SK-N-SH (cell line): Measurements from ENCODE around the gene SLC6A11. TPM values are rescaled to one million over a fixed set of nuclear protein-coding genes. Genes with fewer than 3 reads are reported as not detected.

Experiments used
- CTCF ChIA-PET: fragments of 300-600, 350-600 bp; formaldehyde crosslinking; extraction: SDS; loops from one replicate; lab custom pipeline; 2021; lab: Yijun Ruan, JAX
- POLR2A ChIA-PET: fragments of 350-600 bp; sonication (Branson Sonifier 250); formaldehyde crosslinking; extraction: SDS; loops from one replicate; lab custom pipeline; 2020; ENCODE audit warnings: antibody characterized with exemption, inconsistent platforms; lab: Yijun Ruan, JAX
- DNase-seq: peaks from one replicate; pipeline ENCODE4 v3.0.0; 2012
- H2AFZ ChIP-seq: fragments of 200-600 bp; sonication (generic); 2 replicates; pipeline ENCODE4 v1.8.1; 2016; ENCODE audit warnings: antibody characterized with exemption, mild to moderate bottlenecking, low read depth
- H3F3A ChIP-seq: fragments of 200-600 bp; sonication (generic); replicated peaks from 2 replicates; pipeline ENCODE3; 2016; ENCODE audit warnings: antibody characterized with exemption, mild to moderate bottlenecking; ENCODE audit not compliant: insufficient read depth
- H3K27ac ChIP-seq, 2 experiments: fragments of 200-500 bp in 1 of 2; fragments of 200-600 bp in 1 of 2; sonication (Bioruptor generic) in 1 of 2; sonication (generic), shearing (Covaris generic) in 1 of 2; 2 replicates each; pipeline versions ENCODE4 v1.5.1 to v1.6.1; 2014 to 2016; ENCODE audit warnings: low read depth in 2 of 2, inconsistent platforms in 1 of 2, low read length in 1 of 2, mild to moderate bottlenecking in 1 of 2, mixed read lengths in 1 of 2
- H3K27me3 ChIP-seq: fragments of 200-600 bp; sonication (generic), shearing (Covaris generic); 2 replicates; pipeline ENCODE4 v1.6.1; 2016; ENCODE audit warnings: mixed run types; ENCODE audit not compliant: insufficient read depth
- H3K36me3 ChIP-seq, 2 experiments: fragments of 200-500 bp in 1 of 2; fragments of 200-600 bp in 1 of 2; sonication (Bioruptor generic) in 1 of 2; sonication (generic) in 1 of 2; replicated peaks in 1 of 2; 2 replicates each; pipeline versions ENCODE3 to v1.5.1; 2014 to 2016; ENCODE audit warnings: low read length in 1 of 2, mild to moderate bottlenecking in 1 of 2; ENCODE audit not compliant: insufficient read depth in 2 of 2, control insufficient read depth in 1 of 2
- H3K4me1 ChIP-seq, 2 experiments: fragments of 200-500 bp in 1 of 2; fragments of 200-600 bp in 1 of 2; sonication (Bioruptor generic) in 1 of 2; sonication (generic), shearing (Covaris generic) in 1 of 2; 2 replicates each; pipeline versions ENCODE4 v1.5.1 to v1.6.1; 2014 to 2016; ENCODE audit warnings: low read depth in 1 of 2, low read length in 1 of 2, mixed run types in 1 of 2; ENCODE audit not compliant: insufficient read depth in 2 of 2, control insufficient read depth in 1 of 2
- H3K4me2 ChIP-seq: fragments of 200-600 bp; sonication (generic), shearing (Covaris generic); 2 replicates; pipeline ENCODE4 v1.6.1; 2017; ENCODE audit warnings: mixed run types
- H3K4me3 ChIP-seq, 2 experiments: fragments of 200-500 bp in 1 of 2; fragments of 200-600 bp in 1 of 2; sonication (Bioruptor generic) in 1 of 2; sonication (generic), shearing (Covaris generic) in 1 of 2; 2 replicates each; pipeline versions ENCODE4 v1.5.1 to v1.8.1; 2014 to 2016; ENCODE audit warnings: low read depth in 2 of 2, inconsistent platforms in 1 of 2, low read length in 1 of 2, mild to moderate bottlenecking in 1 of 2, mixed read lengths in 1 of 2, moderate library complexity in 1 of 2
- H3K79me2 ChIP-seq: fragments of 200-600 bp; sonication (generic); 2 replicates; pipeline ENCODE4 v1.8.1; 2017; ENCODE audit warnings: mild to moderate bottlenecking; ENCODE audit not compliant: insufficient read depth
- H3K9ac ChIP-seq: fragments of 200-600 bp; sonication (generic); 2 replicates; pipeline ENCODE4 v1.6.1; 2017; ENCODE audit warnings: mixed run types
- H3K9me2 ChIP-seq: fragments of 200-600 bp; sonication (generic); 2 replicates; pipeline ENCODE4 v1.6.1; 2017; ENCODE audit warnings: mixed run types
- H3K9me3 ChIP-seq: fragments of 200-600 bp; sonication (generic); 2 replicates; pipeline ENCODE4 v1.6.1; 2017; ENCODE audit warnings: mixed run types, mild to moderate bottlenecking, moderate library complexity
- H4K20me1 ChIP-seq: fragments of 200-600 bp; sonication (generic); 2 replicates; pipeline ENCODE4 v1.6.1; 2017; ENCODE audit warnings: mild to moderate bottlenecking, mixed run types; ENCODE audit not compliant: insufficient read depth
- CHD2 ChIP-seq: fragments of 150-350 bp; IDR thresholded peaks from 2 replicates; pipeline ENCODE4 v1.6.1; 2018; ENCODE audit warnings: low read length; ENCODE audit not compliant: partially characterized antibody
- ELF1 ChIP-seq: IDR thresholded peaks from 2 replicates; pipeline ENCODE4 v1.4.0; 2012
- FOXJ3 ChIP-seq: sonication (generic); formaldehyde crosslinking; IDR thresholded peaks from 2 replicates; pipeline ENCODE4 v1.5.1; 2020; ENCODE audit warnings: mild to moderate bottlenecking, missing genetic modification reagents
- FOXM1 ChIP-seq: IDR thresholded peaks from 2 replicates; pipeline ENCODE4 v1.4.0; 2012; ENCODE audit warnings: low read depth, mild to moderate bottlenecking
- GABPA ChIP-seq: IDR thresholded peaks from 2 replicates; pipeline ENCODE4 v1.4.0; 2012; ENCODE audit warnings: low read depth, mild to moderate bottlenecking
- GATA2 ChIP-seq: sonication (generic); formaldehyde crosslinking; IDR thresholded peaks from 2 replicates; pipeline ENCODE4 v1.5.0; 2020; ENCODE audit warnings: mild to moderate bottlenecking, missing genetic modification reagents
- RAD21 ChIP-seq: IDR thresholded peaks from 2 replicates; pipeline ENCODE4 v1.6.1; 2012; ENCODE audit warnings: mild to moderate bottlenecking, low read length
- RCOR1 ChIP-seq: fragments of 150-350 bp; IDR thresholded peaks from 2 replicates; pipeline ENCODE4 v1.6.1; 2017; ENCODE audit warnings: antibody characterized with exemption, low read length
- RXRA ChIP-seq: IDR thresholded peaks from 2 replicates; pipeline ENCODE4 v1.4.0; 2012; ENCODE audit warnings: low read depth, mild to moderate bottlenecking, borderline replicate concordance
- TAF1 ChIP-seq: IDR thresholded peaks from 2 replicates; pipeline ENCODE4 v1.6.1; 2012; ENCODE audit warnings: low read depth, mild to moderate bottlenecking, low read length, moderate library complexity, borderline replicate concordance
- TCF12 ChIP-seq: IDR thresholded peaks from 2 replicates; pipeline ENCODE4 v1.4.0; 2012
- USF1 ChIP-seq: IDR thresholded peaks from 2 replicates; pipeline ENCODE4 v1.4.0; 2012; ENCODE audit warnings: low read depth, borderline replicate concordance
- YY1 ChIP-seq: IDR thresholded peaks from 2 replicates; pipeline ENCODE4 v1.4.0; 2012; ENCODE audit warnings: low read depth, mild to moderate bottlenecking
- WGBS: methylation state at CpG from one replicate; pipeline ENCODE4 v1.1.6; 2017; ENCODE audit warnings: low lambda C conversion rate; 5-methylcytosine and 5-hydroxymethylcytosine counted together
- polyA plus RNA-seq, 3 experiments: library from polyadenylated mRNA; depleted of rRNA; stranded (reverse); fragments of >200 nt; gene quantifications; 2 replicates each; pipeline ENCODE4 v1.2.3, GENCODE V29; 2012
- TF ChIP-seq, protein P1 (sequence below): IDR thresholded peaks from 2 replicates; pipeline ENCODE4 v1.6.1; 2012; ENCODE audit warnings: mild to moderate bottlenecking, low read depth, low read length, moderate library complexity
- TF ChIP-seq, protein P2 (sequence below): IDR thresholded peaks from 2 replicates; pipeline ENCODE4 v1.4.0; 2012; ENCODE audit warnings: low read depth
- TF ChIP-seq, protein P3 (sequence below): fragments of 150-350 bp; IDR thresholded peaks from 2 replicates; pipeline ENCODE4 v1.6.1; 2016; ENCODE audit warnings: mild to moderate bottlenecking, low read depth, low read length

SLC6A11 gene
- polyA plus RNA-seq, 1 of the 3 experiments (the other 2 are of a cell fraction), result 0.03 TPM

DNA sequence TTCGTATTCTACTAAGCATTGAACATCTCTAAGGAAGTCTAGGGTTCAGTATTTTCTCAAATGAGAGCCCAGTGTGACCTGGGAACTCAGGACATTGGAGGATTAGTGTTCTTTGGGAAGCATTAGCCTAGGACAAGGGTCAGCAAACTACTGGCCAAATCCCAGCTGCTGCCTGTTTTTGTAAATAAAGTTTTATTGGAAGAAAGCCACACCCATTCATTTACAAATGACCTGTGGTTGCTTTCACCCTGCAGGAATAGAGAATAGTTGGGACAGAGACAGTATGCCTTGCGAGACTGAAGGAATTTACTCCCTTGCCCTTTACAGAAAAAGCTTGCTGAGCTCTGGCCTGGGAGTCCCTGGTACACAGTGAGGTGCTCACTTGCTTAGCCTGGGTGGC lies 20.6 kb downstream of the SLC6A11 start (continued):
- TF ChIP-seq, protein P1, sequence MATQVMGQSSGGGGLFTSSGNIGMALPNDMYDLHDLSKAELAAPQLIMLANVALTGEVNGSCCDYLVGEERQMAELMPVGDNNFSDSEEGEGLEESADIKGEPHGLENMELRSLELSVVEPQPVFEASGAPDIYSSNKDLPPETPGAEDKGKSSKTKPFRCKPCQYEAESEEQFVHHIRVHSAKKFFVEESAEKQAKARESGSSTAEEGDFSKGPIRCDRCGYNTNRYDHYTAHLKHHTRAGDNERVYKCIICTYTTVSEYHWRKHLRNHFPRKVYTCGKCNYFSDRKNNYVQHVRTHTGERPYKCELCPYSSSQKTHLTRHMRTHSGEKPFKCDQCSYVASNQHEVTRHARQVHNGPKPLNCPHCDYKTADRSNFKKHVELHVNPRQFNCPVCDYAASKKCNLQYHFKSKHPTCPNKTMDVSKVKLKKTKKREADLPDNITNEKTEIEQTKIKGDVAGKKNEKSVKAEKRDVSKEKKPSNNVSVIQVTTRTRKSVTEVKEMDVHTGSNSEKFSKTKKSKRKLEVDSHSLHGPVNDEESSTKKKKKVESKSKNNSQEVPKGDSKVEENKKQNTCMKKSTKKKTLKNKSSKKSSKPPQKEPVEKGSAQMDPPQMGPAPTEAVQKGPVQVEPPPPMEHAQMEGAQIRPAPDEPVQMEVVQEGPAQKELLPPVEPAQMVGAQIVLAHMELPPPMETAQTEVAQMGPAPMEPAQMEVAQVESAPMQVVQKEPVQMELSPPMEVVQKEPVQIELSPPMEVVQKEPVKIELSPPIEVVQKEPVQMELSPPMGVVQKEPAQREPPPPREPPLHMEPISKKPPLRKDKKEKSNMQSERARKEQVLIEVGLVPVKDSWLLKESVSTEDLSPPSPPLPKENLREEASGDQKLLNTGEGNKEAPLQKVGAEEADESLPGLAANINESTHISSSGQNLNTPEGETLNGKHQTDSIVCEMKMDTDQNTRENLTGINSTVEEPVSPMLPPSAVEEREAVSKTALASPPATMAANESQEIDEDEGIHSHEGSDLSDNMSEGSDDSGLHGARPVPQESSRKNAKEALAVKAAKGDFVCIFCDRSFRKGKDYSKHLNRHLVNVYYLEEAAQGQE, result no peak
- TF ChIP-seq ELF1 (no peak), GABPA (no peak), RXRA (no peak), RAD21 (no peak), FOXJ3 (CRISPR knock-in tag) (no peak), YY1 (no peak), CHD2 (no peak)
- TF ChIP-seq, protein P2, sequence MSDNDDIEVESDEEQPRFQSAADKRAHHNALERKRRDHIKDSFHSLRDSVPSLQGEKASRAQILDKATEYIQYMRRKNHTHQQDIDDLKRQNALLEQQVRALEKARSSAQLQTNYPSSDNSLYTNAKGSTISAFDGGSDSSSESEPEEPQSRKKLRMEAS, result no peak
- TF ChIP-seq, protein P3, sequence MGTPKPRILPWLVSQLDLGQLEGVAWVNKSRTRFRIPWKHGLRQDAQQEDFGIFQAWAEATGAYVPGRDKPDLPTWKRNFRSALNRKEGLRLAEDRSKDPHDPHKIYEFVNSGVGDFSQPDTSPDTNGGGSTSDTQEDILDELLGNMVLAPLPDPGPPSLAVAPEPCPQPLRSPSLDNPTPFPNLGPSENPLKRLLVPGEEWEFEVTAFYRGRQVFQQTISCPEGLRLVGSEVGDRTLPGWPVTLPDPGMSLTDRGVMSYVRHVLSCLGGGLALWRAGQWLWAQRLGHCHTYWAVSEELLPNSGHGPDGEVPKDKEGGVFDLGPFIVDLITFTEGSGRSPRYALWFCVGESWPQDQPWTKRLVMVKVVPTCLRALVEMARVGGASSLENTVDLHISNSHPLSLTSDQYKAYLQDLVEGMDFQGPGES, result no peak

- DNase-seq, result no peak
- Histone ChIP-seq H2AFZ (no peak overlapping the region), H3K9ac (no peak overlapping the region), H3F3A (no peaks in the 10 kb centered on the region), H3K4me2 (no peak overlapping the region), H3K9me2 (no peaks in the 10 kb centered on the region), H3K27me3 (no peaks in the 10 kb centered on the region), H3K4me3 (no peak overlapping the region), H4K20me1 (no peaks in the 10 kb centered on the region), H3K79me2 (no peaks in the 10 kb centered on the region), H3K36me3 (no peaks in the 10 kb centered on the region), H3K27ac (no peak overlapping the region), H3K9me3 (no peaks in the 10 kb centered on the region), H3K4me1 (no peaks in the 10 kb centered on the region; a peak in 1 of 4 replicates)
- POLR2A ChIA-PET, result no interaction called here
- TF ChIP-seq, protein P1, result no peak
- TF ChIP-seq TCF12, result no peak
- no peak for TF ChIP-seq RAD21
- no peak for TF ChIP-seq YY1
- no peak for TF ChIP-seq GABPA
- no peak for TF ChIP-seq GATA2 (CRISPR knock-in tag)
- TF ChIP-seq RCOR1, result no peak
- no peak for TF ChIP-seq FOXM1
- TF ChIP-seq TAF1, result no peak
- no peak for TF ChIP-seq USF1
- CTCF ChIA-PET, result interaction anchor here (1.4 to 1.6 kb wide), 2 partner anchors 32 to 99 kb away, joined by 4 to 5 read pairs; no protein-coding TSS in a partner anchor
- WGBS, result 33% methylated on average over 2 of the region's 8 CpGs
Observed at GRCh38 chr3:10837849-10838248, 21.8 kb downstream of the SLC6A11 start.
